ENCODE measurements around the gene SGF29.
"Not testable (repeated sequence)": the region's sequence is repeated elsewhere in the genome, so short reads cannot be mapped to it uniquely, and the experiment has no call there.

SGF29 gene

DNA sequence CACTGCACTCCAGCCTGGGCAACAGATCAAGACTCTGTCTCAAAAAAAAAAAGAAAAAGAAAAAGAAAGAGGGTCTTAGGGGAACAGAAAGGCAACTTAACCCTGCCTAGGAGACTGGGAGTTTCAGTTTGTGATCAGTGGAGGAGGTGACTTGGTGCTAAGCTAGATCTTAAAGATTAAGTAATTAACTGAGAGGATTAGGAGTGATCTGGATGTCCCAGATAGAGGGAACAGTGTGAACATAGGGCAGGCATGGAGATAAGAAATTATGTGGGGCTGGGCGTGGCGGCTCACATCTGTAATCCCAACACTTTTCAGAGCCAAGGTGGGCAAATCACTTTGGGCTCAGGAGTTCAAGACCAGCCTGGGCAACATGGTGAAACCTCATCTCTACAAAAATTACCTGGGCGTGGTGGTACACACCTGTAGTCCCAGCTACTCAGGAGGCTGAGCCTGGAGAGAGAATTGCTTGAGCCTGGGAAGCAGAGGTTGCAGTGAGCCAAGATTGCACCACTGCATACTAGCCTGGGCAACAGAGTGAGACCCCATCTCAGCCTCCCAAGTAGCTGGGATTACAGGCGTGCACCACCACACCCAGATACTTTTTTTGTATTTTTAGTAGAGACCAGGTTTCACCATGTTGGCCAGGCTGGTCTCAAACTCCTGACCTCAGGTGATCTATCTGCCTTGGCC, 12.7 kb downstream of the SGF29 start:
- not testable (repeated sequence) for DNase-seq (ENCODE audit: low read depth)

DNA sequence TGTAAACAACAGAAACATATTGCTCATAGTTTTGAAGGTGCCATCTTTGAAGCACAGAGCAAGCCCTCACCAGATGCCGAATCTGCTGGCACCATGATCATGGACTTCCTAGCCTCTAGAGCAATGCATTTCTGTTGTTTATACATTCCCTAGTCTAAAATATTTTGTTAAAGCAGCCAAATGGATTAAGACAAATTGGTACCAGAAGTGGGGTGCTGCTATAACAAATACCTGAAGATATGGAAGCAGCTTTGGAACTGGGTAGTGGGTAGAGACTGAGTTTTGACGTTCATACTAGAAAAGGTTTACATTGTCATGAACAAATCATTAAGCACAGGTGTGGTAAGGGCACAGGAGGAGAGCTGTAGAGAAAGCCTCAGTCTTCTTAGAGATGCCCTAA, 13.6 kb downstream of the SGF29 start:
- no peak for DNase-seq (ENCODE audit: low read depth)

DNA sequence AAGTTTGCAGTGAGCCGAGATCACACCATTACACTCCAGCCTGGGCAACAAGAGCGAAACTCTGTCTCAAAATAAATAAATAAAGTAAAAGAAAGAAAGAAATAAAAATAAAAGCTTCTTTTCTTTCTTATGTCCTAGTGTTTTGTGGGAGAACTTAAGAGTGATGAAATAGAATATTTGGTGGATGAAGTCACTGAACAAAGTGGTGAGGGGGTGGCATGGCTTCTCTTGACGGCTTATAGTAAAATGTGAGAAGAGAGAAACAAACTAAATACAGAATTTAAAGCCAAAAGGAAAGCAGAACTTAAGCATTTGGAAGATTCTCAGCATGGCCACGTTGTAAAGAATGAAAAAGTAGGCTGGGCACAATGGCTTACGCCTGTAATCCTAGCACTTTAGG, 15.3 kb downstream of the SGF29 start:
- DNase-seq (ENCODE audit: low read depth): no peak

DNA sequence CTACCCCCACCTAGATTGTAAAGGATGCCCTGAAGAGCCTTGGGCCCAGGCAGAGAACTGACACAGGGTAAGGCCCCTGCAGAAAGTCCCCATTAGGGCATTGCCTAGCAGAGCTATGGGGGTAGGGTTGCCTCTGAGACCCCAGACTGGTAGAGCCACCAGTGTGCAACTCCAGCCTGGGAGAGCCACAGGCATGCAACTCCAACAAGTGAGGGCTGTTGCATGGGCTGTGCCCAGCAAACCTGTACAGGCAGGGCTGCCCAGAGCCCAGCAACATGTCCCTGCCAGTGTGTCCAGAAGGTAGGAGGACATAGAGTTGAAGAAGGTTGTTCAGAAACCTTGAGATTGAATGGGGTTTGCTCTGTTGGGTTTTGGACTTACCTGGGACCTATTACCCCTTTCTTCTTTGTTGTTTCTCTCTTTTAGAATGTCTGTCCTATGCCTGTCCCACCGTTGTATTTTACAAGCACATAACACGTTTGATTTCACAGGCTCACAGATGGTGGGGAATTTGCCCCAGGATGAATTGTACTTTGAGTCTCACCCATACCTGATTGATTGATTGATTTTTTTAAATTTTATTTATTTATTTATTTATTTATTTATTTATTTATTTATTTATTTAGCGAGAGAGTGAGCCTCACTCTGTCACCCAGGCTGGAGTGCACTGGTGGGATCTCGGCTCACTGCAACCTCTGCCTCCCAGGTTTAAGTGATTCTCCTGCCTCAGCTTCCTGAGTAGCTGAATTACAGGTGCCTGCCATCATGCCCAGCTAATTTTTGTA, 16.4 kb downstream of the SGF29 start:
- no peak for DNase-seq (ENCODE audit: low read depth)

DNA sequence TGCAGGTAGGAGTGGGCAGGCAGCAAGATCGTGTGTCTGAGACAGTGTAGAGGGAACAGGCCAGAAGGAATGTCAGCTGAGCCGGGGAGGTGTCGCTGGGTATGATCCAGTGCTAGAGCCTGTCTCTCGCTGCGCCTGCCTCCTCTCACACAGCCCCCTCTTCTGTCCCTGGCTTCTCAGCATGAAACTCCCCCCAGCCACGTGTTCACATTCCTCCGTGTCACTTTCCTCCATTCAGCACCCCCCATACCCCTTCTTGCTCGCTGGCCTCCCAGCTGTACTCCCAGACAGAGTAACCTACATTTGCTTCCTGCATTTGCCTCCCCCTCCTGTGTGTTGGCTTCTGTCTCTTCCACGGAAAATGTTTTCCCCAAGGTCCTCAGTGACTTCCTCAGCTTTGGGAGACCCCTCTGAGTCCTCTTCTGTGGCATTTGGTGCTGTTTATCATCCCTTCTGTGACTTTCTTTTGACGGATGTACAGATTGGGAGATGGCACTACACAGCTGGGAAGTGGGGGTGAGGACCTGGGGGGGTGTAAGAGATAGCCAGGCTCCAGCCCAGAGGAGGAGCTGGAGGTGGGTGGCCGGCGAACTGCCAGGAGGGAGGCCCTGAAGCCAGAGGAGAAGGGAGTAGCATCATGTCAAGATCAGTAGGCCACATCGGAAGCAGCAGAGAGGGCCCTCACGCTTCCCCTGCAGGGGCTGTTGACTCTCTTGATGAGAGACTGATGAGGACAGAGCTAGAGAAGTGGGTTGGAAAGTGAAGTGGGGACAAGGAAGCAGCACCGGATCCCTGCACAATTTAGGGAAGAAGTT, 19.2 kb downstream of the SGF29 start:
- DNase-seq (ENCODE audit: low read depth): no peak

DNA sequence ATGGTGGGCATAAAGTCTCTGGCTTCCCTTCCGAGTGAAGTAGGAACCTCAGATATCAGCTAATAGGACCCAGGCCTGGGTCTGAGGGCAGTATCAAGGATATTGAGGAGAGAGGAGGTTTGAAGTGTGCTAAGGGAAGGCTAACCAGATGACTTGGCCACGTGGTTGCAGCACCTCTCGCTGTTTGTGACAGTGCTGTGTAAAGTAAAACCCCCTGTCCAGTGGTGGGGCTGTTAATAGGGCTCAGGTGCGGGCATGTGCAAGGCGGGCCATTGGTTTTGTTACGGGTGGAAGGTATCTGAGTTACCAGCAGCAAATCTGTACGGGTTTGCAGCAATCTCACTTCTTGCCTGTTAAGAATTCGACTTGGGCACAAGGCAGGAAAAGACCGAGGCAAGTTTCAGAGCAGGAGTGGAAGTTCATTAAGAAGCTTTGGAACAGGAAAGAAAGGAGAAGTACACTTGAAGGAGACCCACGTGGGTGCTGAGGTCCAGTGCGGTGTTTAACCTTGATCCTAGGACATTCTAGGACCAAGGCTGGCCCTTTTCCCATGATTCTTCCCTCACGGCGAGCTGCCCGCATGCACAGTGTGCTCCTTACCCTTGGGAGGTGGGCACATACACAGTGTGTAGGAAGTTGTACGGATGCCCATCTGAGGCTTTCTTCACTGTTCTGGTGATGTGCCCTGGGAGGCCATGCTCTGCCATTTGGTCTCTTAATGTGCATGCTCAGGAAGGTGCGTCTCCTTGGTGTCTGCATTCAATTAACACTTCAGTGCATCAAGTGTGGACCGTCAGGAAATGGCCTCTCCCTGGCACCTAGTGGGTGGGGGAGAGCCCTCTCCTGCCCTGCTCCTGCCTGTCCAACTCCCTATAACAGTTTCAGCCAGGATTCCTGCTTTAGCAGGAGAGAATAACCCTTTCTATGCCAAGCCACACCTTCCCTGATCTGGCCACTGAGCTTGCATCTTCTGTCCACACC, 20.3 kb downstream of the SGF29 start:
- no peak for DNase-seq (ENCODE audit: low read depth)

DNA sequence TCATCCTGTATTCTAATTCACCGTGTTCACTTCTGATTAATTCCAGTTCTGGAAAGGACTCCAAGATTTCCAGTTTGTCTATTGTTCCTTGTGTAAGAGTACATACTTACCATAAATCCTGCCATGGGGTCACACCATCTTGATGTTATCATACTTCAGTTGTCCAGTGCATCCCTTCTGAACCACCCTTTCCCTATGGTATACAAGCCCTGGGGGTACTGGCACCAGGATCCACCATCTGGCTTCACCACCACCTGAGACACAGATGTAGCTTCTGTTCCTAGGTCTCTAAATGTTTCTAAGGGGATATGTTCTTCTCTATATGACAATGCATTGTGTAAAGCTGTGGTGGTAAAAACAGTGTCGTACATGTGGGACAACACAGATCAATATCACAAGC, 21.2 kb downstream of the SGF29 start:
- DNase-seq (ENCODE audit: low read depth): no peak

DNA sequence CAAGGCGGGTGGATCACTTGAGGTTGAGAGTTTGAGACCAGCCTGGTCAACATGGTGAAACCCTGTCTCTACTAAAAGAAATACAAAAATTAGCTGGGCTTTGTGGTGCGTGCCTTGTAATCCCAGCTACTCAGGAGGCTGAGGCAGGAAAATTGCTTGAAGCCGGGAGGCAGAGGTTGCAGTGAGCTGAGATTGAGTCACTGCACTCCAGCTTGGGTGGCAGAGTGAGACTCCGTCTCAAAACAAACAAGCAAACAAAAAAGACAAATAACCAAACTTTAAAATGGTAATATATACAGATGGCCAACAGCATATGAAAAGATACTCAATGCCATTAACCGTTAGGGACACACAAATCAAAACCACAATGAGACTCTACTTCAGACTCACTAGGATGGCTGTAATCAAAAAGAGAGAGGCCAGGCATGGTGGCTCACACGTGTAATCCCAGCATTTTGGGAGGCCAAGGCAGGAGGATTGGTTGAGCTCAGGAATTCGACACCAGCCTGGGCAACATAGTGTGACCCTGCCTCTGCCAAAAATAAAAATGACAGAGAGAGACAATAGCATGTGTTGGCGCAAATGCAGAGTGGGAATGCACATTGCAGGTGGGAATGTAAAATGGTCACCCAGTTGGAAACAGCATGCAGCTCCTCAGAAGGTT, 21.9 kb downstream of the SGF29 start:
- no peak for DNase-seq (ENCODE audit: low read depth)

DNA sequence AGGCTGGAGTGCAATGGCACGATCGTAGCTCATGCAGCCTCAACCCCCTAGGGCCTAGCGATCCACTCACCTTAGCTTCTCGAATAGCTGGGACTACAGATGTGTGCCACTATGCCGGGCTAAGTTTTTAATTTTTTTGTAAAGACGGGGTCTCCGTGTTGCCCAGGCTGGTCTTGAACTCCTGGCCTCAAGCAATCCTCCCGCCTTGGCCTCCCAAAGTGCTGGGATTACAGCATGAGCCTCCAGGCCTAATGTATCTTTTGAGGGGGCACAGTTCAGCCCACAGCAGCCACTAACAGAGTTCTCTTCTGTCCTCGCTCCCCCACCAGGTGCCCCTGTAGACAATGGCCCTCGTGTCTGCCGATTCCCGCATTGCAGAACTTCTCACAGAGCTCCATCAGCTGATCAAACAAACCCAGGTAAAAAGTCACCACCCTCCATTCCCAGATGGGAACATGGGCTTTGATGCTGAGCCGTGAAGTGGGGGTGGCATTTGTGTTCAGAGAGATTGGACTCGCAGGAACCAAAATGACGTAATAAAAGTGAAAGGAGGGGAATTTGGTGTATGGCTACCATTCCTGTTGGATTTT, 27.1 kb downstream of the SGF29 start:
- no peak for DNase-seq (ENCODE audit: low read depth)

DNA sequence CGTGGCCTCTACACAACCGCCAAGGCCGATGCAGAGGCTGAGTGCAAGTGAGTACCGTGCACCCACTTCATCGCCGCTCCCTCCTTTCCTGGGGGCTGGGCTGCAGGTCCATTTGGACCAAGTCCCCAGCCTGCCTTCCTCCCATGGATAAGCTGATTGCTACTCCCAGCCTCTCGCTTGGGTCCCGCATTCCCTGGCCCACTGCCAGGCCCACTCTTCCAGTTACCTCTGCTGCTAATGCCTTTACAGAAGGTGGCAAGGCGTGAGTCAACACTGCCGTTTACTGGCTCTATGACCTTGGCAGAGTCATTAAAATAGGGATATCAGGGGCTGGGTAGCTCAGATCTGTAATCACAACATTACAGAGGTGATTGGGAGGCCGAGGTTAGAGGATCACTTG, 32.0 kb downstream of the SGF29 start:
- no peak for DNase-seq (ENCODE audit: low read depth)

DNA sequence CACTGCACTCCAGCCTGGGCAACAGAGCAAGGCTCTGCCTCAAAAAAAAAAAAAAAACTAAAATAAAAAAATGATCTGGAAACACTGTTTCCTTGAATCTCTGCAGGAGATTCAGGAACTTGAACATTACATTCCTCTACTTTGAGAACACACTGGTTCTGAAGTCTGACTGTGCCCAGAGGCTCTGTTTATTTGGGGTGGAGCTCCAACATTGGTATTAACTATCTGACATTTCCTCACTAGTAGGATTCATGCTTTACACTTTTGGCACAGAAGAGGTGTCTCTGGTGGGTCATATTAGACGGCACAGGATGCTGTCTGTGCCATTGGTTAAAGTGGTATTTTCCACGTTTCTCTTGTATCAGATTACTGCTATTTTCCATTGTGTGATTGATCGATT, 32.7 kb downstream of the SGF29 start:
- DNase-seq (ENCODE audit: low read depth): no peak

DNA sequence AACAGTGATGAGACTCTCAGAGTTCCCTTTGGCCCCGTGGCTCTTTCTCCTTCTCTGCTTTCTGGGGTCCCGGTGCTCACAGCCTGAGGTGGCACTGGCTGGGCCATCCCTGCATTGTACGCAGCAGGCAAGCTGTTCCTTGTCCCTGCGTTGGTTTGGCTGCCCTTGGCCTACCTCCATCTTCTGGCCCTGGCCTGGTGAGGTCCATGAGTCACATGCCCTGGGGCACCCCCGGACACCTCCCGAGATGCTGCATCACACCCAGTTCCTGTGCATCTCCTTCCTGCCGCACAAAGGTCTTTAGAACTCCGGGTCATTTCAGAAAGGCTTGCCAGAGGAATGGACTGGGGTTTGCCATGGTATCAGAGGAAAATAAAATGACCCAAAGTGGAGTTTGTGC, 33.7 kb downstream of the SGF29 start:
- no peak for DNase-seq (ENCODE audit: low read depth)

DNA sequence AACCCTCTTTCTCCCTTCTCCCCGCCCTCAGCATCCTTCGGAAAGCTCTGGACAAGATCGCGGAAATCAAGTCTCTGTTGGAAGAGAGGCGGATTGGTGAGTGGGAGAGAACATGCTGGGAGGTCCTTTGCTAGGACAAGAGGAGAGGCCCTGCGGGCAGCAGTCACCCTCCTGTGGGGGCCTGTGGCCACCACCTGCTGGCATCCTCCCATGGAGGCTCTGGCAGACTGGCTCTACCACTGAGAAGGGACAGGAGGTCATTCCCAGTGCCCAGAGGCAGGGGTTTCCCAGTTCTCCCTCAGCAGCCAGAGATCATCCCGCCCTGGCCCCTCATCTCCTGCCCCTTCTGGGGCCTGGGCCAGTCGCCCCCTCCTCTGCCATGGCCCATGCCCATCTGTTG, 35.3 kb downstream of the SGF29 start:
- no peak for DNase-seq (ENCODE audit: low read depth)

DNA sequence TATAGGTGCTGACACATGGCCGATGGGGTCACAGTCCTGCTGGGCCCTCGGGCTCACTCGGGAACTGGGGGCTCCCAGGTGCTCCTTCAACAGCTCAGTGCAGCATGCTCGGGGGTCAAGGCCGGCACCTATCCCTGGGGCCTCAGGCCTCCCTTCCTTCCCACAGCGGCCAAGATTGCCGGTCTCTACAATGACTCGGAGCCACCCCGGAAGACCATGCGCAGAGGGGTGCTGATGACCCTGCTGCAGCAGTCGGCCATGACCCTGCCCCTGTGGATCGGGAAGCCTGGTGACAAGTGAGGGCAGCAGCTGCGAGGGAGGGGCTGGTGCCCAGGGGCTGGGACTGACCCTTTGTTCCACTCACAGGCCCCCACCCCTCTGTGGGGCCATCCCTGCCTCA, 36.2 kb downstream of the SGF29 start:
- no peak for DNase-seq (ENCODE audit: low read depth)

DNA sequence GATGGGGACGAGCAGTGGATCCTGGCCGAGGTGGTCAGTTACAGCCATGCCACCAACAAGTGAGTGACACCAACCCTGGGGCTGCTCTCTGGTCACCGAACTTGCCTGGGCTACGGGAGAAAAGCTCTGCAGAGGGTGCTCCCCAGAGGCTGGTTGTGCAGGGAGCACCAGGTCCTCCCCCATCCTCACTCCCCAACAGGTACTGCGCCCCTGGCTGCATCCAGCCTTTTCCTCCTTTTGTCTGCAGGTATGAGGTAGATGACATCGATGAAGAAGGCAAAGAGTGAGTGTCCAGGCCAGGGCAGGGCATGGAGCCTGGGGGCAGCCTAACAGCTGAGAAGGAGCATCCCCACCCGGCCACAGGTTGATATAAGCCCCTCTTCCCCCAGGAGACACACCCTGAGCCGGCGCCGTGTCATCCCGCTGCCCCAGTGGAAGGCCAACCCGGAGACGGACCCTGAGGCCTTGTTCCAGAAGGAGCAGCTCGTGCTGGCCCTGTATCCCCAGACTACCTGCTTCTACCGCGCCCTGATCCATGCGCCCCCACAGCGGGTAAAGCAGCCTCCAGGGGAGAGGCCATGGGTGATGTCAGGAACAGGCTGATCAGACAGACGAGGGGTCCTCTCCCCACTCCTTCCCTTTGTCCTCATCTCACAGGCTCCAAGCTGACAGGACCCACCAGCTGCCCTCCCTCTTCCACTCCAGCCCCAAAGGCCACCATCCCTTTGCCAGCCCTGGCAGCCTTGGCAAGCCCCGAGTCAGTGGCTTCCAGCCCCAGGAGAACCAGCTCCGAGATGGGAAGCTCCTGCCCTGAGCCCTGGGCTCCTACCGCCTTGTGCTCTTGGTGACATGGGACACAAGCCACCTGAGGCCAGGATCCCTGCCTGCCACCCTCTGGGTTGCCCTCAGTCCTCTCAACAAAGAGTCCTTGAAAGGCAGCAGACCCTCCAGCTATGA, 36.9 kb downstream of the SGF29 start:
- DNase-seq (ENCODE audit: low read depth): no peak

DNA sequence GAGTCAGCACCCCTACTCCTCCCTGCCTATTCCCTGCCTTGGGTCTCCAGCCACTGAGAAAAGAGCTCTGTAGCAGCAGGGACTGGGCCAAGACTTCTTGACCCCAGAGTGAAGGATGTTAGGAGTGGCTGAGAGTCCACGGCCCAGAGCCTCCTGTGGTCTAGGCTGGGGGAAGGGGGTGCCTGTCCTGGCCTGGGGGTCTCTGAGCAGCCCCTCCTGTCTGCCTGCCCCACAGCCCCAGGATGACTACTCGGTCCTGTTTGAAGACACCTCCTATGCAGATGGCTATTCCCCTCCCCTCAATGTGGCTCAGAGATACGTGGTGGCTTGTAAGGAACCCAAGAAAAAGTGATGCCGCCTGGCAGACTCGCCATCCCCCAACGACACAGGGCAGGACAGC, 37.6 kb downstream of the SGF29 start:
- no peak for DNase-seq (ENCODE audit: low read depth)

DNA sequence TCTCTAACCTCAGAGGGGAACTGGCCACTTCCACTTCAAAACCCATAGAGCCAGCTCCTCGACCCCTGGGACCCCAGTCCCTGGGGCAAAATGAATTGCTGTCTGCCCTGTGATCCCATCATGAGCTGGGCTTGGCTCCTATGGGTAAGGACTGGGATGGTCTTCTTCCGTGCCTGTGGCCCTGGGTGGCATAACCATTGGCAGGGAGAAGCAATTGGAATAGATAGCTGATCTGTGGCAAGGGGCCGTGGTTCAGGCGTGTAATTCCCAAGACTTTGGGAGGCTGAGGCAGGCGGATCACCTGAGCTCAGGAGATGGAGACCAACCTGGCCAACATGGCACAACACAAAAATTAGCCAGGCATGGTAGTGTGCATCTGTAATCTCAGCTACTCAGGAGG, 38.8 kb downstream of the SGF29 start:
- DNase-seq (ENCODE audit: low read depth): no peak

DNA sequence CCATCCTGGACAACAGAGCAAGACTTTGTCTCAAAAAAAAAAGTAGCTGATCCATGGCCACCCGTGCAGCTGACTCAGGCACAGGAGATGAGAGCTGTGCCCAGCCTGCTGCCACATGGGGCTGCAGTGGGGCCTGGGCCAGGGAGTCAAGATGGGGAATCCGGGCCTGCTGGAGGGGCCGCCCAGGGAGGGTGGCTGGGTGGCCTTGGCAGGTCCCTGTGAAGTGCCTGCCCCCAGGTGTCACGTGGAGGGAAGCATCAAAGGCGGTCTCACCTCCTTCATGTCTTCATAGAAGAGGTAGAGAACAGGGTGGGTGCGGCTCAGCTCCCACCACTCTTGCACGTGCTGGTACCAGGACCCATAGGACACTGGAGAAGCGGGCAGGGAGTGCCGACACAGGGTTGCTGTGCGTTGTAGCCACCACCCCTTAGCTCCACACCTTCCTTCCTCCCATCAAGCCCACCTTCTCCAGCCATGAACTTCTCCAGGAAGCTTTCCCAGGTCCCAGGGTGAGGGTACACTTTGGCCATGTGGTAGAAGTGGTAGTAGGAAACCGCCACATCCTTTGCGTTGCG, 39.3 kb downstream of the SGF29 start:
- DNase-seq (ENCODE audit: low read depth): no peak

DNA sequence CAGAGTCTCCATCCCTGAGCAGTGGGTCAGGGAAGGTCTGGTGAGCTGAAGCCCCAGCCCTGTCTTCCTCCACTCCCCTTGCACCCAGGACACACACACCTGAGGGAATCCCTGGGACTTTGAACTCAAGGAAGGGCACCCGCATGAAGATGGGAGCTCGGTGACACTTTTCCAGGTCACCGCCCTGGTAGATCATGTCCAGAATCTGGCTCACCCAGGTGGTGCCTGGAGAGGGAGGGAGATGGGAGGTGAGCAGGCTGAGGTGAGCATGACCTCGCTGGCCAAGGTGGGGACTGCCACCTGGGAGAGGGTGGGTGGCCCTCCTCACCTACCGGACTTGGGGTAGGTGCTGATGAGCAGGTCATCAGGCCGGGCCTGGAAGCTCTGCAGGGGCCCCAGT, 41.7 kb downstream of the SGF29 start:
- DNase-seq (ENCODE audit: low read depth): not testable (repeated sequence)

All from stimulated activated CD8-positive, alpha-beta memory T cell treated with anti-CD3 and anti-CD28 coated beads, Interleukin-12 subunit alpha, Interleukin-12 subunit beta, amount 100 ng/mL, for 4 hours (primary cell).